Cardiac fibroblast (primary cell): ENCODE measurements around the gene BRD7.

ENCODE experiments used
- DNase-seq, 2 donors: peaks; one replicate each; pipeline versions ENCODE4 v3.0.0 to v3.0.0-alpha.2; 2010; ENCODE audit warnings: low read depth in 2 of 2
- H3K4me3 ChIP-seq, 2 donors: replicated peaks in 1 of 2; 1 replicate in 1 of 2; 2 replicates in 1 of 2; pipeline ENCODE4 v1.5.1; 2011; ENCODE audit warnings: low read depth in 2 of 2, low read length in 2 of 2, mild to moderate bottlenecking in 2 of 2, moderate library complexity in 1 of 2
- CTCF ChIP-seq: IDR thresholded peaks from one replicate; pipeline ENCODE4 v1.5.1; 2011; ENCODE audit warnings: low read depth, mild to moderate bottlenecking, low read length, inconsistent platforms

BRD7 gene

GRCh38 chr16:50310308-50311133 lies 58.3 kb downstream of the BRD7 start:
- no peak for TF ChIP-seq CTCF
- H3K4me3 ChIP-seq: no peak overlapping the region
- no peak for DNase-seq

GRCh38 chr16:50309527-50310307 lies 59.1 kb downstream of the BRD7 start:
- no peak overlapping the region for H3K4me3 ChIP-seq
- no peak for TF ChIP-seq CTCF
- DNase-seq: no peak

GRCh38 chr16:50309156-50309526 lies 59.6 kb downstream of the BRD7 start:
- no peak overlapping the region for H3K4me3 ChIP-seq
- no peak for DNase-seq
- TF ChIP-seq CTCF: no peak

- DNase-seq: no peak
- H3K4me3 ChIP-seq: no peak overlapping the region
- TF ChIP-seq CTCF: no peak
Observed at GRCh38 chr16:50308237-50308965, 60.4 kb downstream of the BRD7 start.

- DNase-seq: no peak
- no peak for TF ChIP-seq CTCF
- H3K4me3 ChIP-seq: no peak overlapping the region
Observed at GRCh38 chr16:50306287-50306686, 62.5 kb downstream of the BRD7 start.

- no peak overlapping the region for H3K4me3 ChIP-seq
- no peak for DNase-seq
- no peak for TF ChIP-seq CTCF
Observed at GRCh38 chr16:50305441-50306061, 63.2 kb downstream of the BRD7 start.
